TTC549 (cell line): Measurements from ENCODE around the gene AJAP1.

Experiments
- FAIRE-seq: peaks from 2 replicates; lab custom pipeline; 2012; peaks lifted over from hg19 to GRCh38; lab: Jason Lieb, UNC

The AJAP1 gene

GRCh38 chr1:4736254-4736653 lies 81.8 kb downstream of the AJAP1 start:
- FAIRE-seq = no peak

- no peak for FAIRE-seq
These were observed 87.5 kb downstream of the AJAP1 start for GRCh38 chr1:4741876-4742423.

- FAIRE-seq = no peak
These were observed 89.8 kb downstream of the AJAP1 start for GRCh38 chr1:4743978-4744750.

- FAIRE-seq = no peak
These were observed 91.2 kb downstream of the AJAP1 start for GRCh38 chr1:4745560-4745959.

DNA sequence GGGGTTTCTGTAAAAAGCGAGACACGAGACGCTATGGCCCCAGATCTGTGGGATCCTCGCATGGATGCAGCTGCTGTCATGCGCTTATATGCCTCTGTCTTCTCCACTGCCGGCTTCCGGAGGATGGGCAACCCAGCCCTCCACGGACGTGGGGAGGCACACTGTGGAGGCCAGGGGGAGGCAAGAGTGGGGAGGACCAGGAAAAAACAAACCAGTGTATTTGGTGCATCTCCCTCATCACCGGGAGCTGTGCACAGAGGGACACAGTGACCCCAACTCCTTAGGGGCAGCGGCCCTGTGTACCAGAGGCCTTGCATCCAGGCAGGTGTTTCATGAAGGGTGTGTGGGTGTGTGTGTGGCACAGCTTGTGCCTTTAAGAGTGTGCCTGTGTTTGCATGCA lies 95.0 kb downstream of the AJAP1 start:
- no peak for FAIRE-seq

- FAIRE-seq = no peak
These were observed 95.8 kb downstream of the AJAP1 start for GRCh38 chr1:4750177-4750576.

DNA sequence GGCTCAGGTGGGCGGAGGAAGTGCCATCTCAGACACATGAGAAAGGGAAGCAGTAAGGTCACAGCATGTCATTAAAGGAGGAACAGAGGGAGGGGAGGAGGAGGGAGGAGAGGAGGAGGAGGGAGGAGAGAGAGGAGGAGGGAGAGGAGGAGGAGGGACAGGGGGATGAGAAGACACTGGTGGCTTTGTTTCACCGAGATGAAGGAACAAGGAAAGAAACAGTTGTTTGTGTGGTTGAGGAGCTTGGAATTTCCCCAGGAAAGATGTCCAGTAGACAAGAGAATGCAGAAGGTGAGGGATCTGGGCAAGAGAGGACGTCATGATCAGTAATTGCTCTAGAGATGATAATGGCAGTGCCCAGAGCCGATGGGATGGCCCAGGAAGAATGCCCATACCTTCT lies 97.7 kb downstream of the AJAP1 start:
- no peak for FAIRE-seq

DNA sequence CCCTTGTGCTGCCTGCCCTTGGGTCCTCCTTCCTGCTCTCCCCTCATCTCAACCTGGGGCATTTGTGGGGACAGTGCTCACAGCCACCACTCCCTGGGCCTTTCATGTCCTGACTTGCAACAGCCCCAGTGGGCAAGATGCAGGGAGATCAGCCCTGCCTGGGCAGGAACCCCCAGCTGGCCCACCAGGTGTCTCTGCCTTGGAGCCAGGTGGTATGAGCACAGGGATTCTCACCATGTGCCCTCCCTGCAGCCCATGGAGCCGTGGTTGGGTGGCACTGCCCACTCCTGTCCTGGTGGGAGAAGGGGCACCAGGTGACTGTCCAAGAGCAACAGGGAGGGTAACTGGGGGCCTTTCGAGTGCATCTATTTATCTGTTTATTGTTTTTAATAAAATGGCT lies 100.4 kb downstream of the AJAP1 start:
- FAIRE-seq = no peak

DNA sequence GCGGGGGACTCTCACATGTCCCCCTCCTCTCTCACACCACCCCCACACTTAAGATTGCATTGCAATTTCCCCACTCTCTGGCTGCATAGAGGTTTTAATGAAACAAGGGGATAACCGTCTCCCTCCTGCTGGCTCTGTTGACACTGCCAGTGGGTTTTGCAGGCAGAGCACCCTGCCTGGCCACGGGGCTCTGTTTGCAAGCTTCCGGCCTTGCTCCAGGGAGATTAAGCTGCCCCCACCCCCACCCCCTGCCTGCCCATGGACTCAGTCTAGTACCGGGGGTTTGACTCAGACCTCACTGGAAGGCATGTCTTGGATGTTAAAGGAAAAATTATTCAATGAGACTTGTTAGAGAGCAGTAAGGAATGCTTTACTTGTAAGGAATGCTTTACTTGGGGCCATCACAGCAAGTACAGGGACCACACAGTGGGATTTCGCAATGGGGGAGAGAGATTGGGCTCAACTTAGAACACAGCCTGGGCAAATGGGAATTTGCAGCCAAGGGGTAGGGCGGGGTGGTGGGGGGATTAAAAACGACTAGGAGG lies 101.0 kb downstream of the AJAP1 start:
- FAIRE-seq = no peak

GRCh38 chr1:4755864-4756504 lies 101.6 kb downstream of the AJAP1 start:
- no peak for FAIRE-seq

DNA sequence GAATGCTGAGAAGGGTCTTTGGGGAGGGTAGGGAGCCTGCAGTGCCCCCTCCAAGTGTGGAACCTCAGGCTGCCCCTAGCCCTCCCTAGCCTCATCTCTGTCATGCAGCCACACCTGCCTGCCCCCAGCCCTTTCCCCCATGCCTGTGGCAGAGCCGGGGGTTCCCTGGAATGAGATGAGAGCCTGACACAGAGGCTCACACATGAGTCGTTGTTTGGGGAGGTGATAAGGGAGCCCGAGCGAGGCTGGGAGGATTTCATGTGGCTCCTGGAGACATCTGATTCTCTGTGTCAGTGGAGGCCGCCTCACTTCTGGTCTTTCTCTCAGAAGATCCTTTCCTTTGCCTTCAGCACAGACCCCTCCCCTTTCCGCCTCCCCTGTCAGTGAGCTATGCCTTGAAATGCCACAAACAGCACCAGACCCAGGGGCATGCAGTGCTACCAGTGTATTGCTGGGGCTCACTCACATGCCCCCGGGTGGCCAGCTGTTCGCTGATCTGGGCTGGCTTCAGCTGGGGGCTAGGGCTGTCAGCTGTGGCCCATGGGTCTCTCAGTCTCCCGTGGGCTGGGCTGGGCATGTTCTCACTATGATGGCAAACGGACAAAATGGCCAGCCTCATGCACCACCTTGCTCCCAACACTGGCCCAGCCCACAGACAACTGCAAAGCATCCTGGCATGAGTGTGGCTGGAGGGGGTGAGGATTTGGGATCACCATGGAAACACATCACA lies 102.6 kb downstream of the AJAP1 start:
- FAIRE-seq = no peak

- FAIRE-seq = no peak
These were observed 105.3 kb downstream of the AJAP1 start for GRCh38 chr1:4759671-4760070.

DNA sequence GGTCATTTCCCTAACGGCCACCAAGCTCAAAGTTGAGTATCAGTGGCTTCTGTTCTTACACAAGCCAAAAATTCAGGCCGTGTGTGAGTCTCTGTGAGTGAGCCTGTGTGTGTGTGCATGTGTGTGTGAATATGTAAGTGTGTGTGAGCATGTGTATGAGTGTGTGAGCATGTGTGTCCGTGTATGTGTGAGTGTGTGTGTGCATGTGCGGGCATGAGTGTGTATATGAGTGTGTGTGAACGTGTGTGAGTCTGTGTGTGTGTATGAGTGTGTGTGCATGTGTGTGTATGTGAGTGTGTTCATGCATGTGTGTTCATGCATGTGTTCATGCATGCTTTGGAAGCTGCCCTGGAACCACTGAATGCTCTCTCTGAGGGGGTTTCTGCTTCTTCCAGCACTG lies 105.7 kb downstream of the AJAP1 start:
- FAIRE-seq = no peak

DNA sequence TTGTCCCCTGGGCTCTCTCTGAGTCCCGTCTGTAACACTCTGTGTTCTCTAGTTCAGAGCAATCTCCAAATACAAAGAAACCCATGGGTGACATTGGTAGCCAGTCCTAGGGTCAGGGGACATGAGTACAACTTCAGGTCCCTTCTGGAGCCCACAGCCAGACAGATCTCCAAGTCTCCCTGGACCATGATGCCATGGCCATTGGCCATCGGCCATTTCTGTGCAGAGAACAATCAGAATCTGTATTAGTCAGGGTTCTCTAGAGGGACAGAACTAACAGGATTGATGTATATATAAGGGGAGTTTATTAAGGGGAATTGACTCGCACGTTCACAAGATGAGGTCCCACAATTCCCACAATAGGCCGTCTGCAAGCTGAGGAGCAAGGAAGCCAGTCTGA lies 106.9 kb downstream of the AJAP1 start:
- FAIRE-seq = no peak

DNA sequence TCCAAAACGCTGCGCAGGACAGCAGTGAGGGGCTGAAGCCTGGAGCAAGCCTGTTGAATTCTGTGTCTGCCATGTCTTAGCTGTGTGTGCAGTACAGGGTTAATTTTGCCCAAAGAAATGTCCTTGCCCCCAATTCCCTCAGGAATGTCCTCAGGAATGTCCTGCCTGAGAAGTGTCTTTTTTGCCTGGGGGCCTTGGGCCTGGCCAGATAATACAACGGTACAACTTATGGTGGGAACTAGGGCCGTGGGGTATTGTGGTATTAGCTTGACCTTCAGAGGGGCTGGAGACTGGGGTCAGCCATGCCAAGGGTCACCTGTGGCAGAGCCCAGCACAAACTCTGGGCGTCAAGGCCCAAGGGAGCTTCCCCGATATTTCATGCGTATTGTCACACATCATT lies 107.7 kb downstream of the AJAP1 start:
- no peak for FAIRE-seq

- no peak for FAIRE-seq
These were observed 112.9 kb downstream of the AJAP1 start for GRCh38 chr1:4767308-4767707.

DNA sequence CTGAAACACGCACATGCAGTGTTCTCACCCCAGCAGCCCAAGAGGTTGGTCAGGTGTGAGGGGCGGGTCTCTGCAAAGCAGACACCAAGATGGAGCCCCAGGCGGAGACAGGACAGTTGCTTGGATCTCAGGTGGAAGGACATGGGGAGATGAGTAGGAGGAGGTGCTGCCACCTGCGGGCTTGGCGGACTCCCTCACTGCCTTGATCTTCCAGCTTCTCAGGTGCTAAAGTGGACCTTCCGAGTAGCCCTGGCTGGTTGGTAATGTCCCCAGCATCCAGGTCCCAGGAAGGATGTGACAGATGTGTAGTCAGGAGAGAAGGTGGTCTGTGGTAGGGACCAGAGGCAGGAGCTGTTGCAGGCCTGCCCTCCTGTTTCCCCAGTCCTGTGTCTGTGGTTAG lies 114.1 kb downstream of the AJAP1 start:
- no peak for FAIRE-seq

GRCh38 chr1:4769516-4770280 lies 115.3 kb downstream of the AJAP1 start:
- no peak for FAIRE-seq

- FAIRE-seq = no peak
These were observed 116.3 kb downstream of the AJAP1 start for GRCh38 chr1:4770713-4771112.

DNA sequence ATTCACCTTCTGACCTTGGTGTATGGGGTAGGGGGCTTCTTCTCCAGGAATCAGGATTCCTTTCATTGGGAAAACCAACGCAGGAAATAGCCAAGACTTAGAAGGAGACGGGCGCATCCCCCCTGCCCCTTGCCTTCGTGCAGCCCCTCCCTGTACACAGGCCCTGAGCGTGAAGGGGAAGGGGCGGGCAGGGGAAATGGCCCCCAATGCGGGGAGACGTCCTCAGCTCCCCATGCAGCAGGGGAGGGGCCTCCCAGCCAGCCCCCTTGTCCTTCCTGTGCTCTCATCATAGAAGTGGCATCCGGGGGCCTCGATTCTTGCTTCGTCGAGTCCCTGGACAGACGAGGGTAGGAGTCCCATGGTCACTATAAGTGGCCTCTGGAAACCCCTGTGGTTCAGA lies 116.9 kb downstream of the AJAP1 start:
- no peak for FAIRE-seq

DNA sequence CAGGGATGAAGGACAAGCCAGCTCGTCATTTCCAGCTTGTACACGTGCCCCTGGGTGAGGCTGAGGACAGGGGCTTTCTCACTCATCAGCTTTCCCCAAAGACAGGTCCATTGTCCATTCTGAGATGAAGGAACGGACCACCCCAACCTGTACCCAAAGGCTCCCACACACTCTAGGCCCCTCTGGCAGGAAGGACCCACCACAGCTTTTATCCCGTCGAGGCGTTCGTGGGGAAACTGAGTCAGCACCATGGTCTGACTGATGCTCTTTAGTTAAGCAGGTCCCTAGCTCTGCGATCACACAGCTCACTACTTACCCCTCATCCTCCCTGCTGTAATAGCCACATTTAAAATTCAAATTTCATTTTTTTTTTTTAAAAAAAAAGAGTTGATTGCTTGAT lies 117.3 kb downstream of the AJAP1 start:
- FAIRE-seq = no peak
